Kidney epithelial cell (primary cell): Measurements from ENCODE around the gene STAG1. TPM values are rescaled to one million over a fixed set of nuclear protein-coding genes. Genes with fewer than 3 reads are reported as not detected.
"Not testable (repeated sequence)": the region's sequence is repeated elsewhere in the genome, so short reads cannot be mapped to it uniquely, and the experiment has no call there.

ENCODE experiments used
- DNase-seq: peaks from one replicate; pipeline ENCODE4 v3.0.0-alpha.2; 2010; ENCODE audit warnings: low read depth
- H3K27me3 ChIP-seq: 2 replicates; pipeline ENCODE4 v1.6.0; 2011; ENCODE audit warnings: low read length; ENCODE audit not compliant: control insufficient read depth, insufficient read depth
- H3K36me3 ChIP-seq: 2 replicates; pipeline ENCODE4 v1.5.1; 2011; ENCODE audit warnings: low read length; ENCODE audit not compliant: control insufficient read depth, insufficient read depth
- H3K4me3 ChIP-seq: 2 replicates; pipeline ENCODE4 v1.5.1; 2011; ENCODE audit warnings: low read depth, mild to moderate bottlenecking, control low read depth, low read length
- CTCF ChIP-seq: IDR thresholded peaks from 2 replicates; pipeline ENCODE4 v1.5.1; 2011; ENCODE audit warnings: mild to moderate bottlenecking, moderate library complexity, low read length, control low read depth, inconsistent platforms; ENCODE audit not compliant: insufficient read depth, poor library complexity, severe bottlenecking
- total RNA-seq: library from RNA; depleted of rRNA; stranded (reverse); fragments of >200 nt; gene quantifications from 2 replicates; pipeline ENCODE4 v1.2.3, GENCODE V29; 2015

STAG1 gene
- total RNA-seq, 1 donor from 2014 or later, result 20.7 TPM

DNA sequence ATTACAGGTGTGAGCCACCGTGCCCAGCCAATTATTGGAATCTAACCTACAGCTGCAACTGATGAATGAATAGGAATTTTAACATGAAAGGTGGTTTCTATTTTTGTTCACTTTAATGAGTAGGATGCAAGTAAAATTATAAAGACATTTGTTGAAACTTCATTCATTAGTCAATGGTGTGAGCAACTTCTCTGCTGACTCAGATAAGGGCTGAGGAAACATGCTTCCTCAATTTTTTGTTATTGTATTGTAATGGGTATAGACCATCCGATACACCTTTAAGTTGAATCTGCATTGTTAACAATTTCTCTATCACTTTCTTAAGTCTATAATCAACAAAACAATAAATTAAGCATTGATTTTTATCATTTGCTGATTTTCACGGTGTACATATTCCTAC is 127.8 kb downstream of the STAG1 start:
- TF ChIP-seq CTCF, result no peak
- Histone ChIP-seq H3K27me3 (no peaks in the 10 kb centered on the region), H3K36me3 (no peaks in the 10 kb centered on the region), H3K4me3 (no peak overlapping the region)
- DNase-seq, result no peak

GRCh38 chr3:136621628-136622027 is 130.6 kb downstream of the STAG1 start:
- no peak overlapping the region for H3K4me3 ChIP-seq
- no peaks in the 10 kb centered on the region for H3K27me3 ChIP-seq
- no peak for DNase-seq
- TF ChIP-seq CTCF, result no peak
- H3K36me3 ChIP-seq, result no peaks in the 10 kb centered on the region

- TF ChIP-seq CTCF, result no peak
- DNase-seq, result no peak
Observed at GRCh38 chr3:136620436-136620835, 131.7 kb downstream of the STAG1 start.

DNA sequence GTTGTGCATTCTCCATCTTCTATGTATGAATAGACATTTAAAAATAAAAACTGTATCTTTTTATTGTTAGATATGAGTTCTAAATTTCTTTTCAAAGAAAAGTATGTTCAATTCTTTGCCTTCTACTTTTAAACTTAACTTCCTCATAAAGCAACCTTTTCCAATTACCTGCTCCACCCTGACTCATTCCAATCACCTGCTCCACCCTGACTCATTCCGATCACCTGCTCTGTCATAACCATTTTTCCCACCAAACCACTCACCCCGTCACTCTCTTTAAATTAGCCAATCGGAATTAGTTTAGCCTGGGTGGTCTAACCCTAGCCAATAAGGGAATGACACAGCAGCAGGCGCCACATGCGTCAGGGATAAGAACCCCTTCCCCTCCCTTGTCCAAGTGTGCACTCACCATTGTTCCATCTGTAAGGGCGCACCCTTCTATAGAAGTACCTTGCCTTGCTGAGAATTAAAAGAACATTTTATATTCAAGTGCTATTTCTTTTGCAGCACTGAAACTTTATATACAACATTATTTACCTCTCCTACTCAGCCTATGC is 134.1 kb downstream of the STAG1 start:
- H3K27me3 ChIP-seq, H3K36me3 ChIP-seq, DNase-seq, H3K4me3 ChIP-seq: not testable (repeated sequence)

More at GRCh38 chr3:136620436-136620835, 131.7 kb downstream of the STAG1 start:
- no peaks in the 10 kb centered on the region for H3K27me3 ChIP-seq
- no peak overlapping the region for H3K4me3 ChIP-seq
- H3K36me3 ChIP-seq, result no peaks in the 10 kb centered on the region

- no peak for DNase-seq
- Histone ChIP-seq H3K4me3 (no peak overlapping the region), H3K27me3 (no peaks in the 10 kb centered on the region), H3K36me3 (no peaks in the 10 kb centered on the region)
- no peak for TF ChIP-seq CTCF
Observed at GRCh38 chr3:136617198-136617597, 135.0 kb downstream of the STAG1 start.

- H3K27me3 ChIP-seq, result no peaks in the 10 kb centered on the region
- no peak for TF ChIP-seq CTCF
- DNase-seq, result peak; percentile 21
- H3K4me3 ChIP-seq, result no peak overlapping the region
- H3K36me3 ChIP-seq, result no peaks in the 10 kb centered on the region
Observed at GRCh38 chr3:136612512-136612911, 139.7 kb downstream of the STAG1 start.

DNA sequence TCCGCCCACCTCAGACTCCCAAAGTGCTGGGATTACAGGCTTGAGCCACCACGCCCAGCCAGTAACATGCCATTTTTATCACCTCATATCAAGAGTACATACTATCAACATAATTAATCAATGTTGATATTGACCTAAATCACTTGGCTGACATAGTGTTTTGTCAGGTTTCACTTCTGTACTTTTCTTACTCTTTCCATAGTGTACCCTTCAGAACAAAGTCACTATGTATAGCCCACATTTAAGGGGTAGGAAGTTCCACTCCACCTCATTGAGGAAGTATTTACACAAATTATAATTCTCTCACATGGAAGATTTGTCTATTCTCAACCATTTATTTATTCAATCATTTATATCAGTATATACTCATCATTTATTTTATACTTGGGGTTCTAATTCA is 145.2 kb downstream of the STAG1 start:
- TF ChIP-seq CTCF, result no peak
- H3K36me3 ChIP-seq, result no peaks in the 10 kb centered on the region
- H3K27me3 ChIP-seq, result no peaks in the 10 kb centered on the region
- no peak for DNase-seq
- H3K4me3 ChIP-seq, result no peak overlapping the region

DNA sequence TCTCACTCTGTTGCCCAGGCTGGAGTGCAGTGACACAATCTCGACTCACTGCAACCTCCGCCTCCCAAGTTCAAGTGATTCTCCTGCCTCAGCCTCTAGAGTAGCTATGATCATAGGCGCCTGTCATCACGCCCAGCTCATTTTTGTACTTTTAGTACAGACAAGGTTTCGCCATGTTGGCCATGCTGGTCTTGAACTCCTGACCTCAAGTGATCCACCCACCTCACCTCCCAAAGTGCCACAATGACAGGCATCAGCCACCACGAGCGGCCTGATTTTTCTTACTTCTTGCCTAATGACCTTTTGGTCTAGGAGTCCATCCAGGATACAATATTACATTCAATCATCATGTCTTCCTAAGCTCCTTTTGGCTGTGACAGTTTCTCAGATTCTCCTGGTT is 146.0 kb downstream of the STAG1 start:
- not testable (repeated sequence) for H3K27me3 ChIP-seq

More for the DNA sequence above, 146.0 kb downstream of the STAG1 start:
- not testable (repeated sequence) for DNase-seq, H3K4me3 ChIP-seq, H3K36me3 ChIP-seq
